Cardiac muscle cell (in vitro differentiated cells and primary cell): ENCODE data around the gene ARL15. TPM values are rescaled to one million over a fixed set of nuclear protein-coding genes. Genes with fewer than 3 reads are reported as not detected.

Source experiments
- DNase-seq, 2 donors: peaks; one replicate each; pipeline versions ENCODE4 v3.0.0 to v3.0.0-alpha.2; 2010 to 2017; ENCODE audit warnings: low read depth in 1 of 2, low spot score in 1 of 2
- H3K27ac ChIP-seq: fragments of 200-600 bp; sonication (generic); 2 replicates; pipeline ENCODE4 v1.5.1; 2016
- H3K27me3 ChIP-seq: fragments of 200-600 bp; sonication (generic); 2 replicates; pipeline ENCODE4 v1.6.0; 2016; ENCODE audit warnings: control low read depth
- H3K36me3 ChIP-seq: fragments of 200-600 bp; sonication (generic); 2 replicates; pipeline ENCODE4 v1.5.1; 2016; ENCODE audit warnings: control low read depth
- H3K4me1 ChIP-seq: fragments of 200-600 bp; sonication (generic); 2 replicates; pipeline ENCODE4 v1.8.1; 2017; ENCODE audit warnings: low read depth, mild to moderate bottlenecking, mixed run types
- H3K4me3 ChIP-seq: fragments of 200-600 bp; sonication (generic); 2 replicates; pipeline ENCODE4 v1.5.1; 2016; ENCODE audit warnings: mild to moderate bottlenecking
- H3K9me3 ChIP-seq: fragments of 200-600 bp; sonication (generic); 2 replicates; pipeline ENCODE4 v1.5.1; 2017; ENCODE audit warnings: low read depth, mild to moderate bottlenecking, control low read depth
- polyA plus RNA-seq: library from polyadenylated mRNA; unstranded; fragments of >200 nt; fragmentation: Nextera tagmentation; extraction: Ambion mirVana; gene quantifications from 2 replicates; pipeline ENCODE4 v1.2.1, GENCODE V29; 2016
- total RNA-seq: library from RNA; depleted of rRNA; stranded (reverse); fragments of >200 nt; gene quantifications from 2 replicates; pipeline ENCODE4 v1.2.3, GENCODE V29; 2016
- TF ChIP-seq, protein P1 (sequence below): IDR thresholded peaks from 2 replicates; pipeline ENCODE4 v1.5.1; 2012; ENCODE audit warnings: low read depth, mild to moderate bottlenecking, low read length

ARL15 gene
- total and polyA plus RNA-seq, 2 experiments from 2014 or later = 23.2 to 27.4 TPM

DNA sequence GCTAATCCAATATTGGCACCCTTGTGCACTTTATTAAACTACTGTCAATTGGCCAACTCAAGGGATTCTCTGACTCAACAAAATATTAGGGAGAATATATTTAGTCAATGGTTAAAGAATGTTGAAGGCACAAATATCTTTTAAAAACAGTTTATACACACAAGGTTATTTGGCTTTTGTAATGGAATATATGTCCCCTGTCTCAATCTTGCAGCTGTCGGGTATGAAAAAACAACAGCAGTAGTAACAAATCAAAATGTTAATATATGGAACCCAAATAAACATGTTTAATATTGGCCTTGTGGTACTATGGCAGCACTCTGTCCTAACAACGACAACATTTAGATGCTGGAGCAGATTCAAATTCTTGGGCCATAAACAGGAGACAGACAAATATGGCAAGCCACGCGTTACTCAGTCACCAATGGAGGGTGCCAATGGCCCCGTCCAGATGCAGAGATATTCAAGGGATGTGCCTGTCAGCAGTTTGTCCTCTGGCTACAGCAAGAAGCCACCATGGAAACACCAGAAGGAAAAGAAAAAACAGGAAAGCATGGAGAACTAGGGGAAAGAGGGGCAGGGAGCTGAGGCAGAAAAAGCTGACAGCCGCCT is 408.0 kb downstream of the ARL15 start:
- no peak for DNase-seq
- Histone ChIP-seq H3K36me3 (no peaks in the 10 kb centered on the region), H3K9me3 (no peaks in the 10 kb centered on the region), H3K27me3 (no peaks in the 10 kb centered on the region), H3K4me1 (peaks cover 6% of the 10 kb centered on the region), H3K27ac (no peak overlapping the region), H3K4me3 (no peak overlapping the region)
- TF ChIP-seq, protein P1, sequence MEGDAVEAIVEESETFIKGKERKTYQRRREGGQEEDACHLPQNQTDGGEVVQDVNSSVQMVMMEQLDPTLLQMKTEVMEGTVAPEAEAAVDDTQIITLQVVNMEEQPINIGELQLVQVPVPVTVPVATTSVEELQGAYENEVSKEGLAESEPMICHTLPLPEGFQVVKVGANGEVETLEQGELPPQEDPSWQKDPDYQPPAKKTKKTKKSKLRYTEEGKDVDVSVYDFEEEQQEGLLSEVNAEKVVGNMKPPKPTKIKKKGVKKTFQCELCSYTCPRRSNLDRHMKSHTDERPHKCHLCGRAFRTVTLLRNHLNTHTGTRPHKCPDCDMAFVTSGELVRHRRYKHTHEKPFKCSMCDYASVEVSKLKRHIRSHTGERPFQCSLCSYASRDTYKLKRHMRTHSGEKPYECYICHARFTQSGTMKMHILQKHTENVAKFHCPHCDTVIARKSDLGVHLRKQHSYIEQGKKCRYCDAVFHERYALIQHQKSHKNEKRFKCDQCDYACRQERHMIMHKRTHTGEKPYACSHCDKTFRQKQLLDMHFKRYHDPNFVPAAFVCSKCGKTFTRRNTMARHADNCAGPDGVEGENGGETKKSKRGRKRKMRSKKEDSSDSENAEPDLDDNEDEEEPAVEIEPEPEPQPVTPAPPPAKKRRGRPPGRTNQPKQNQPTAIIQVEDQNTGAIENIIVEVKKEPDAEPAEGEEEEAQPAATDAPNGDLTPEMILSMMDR = no peak

DNA sequence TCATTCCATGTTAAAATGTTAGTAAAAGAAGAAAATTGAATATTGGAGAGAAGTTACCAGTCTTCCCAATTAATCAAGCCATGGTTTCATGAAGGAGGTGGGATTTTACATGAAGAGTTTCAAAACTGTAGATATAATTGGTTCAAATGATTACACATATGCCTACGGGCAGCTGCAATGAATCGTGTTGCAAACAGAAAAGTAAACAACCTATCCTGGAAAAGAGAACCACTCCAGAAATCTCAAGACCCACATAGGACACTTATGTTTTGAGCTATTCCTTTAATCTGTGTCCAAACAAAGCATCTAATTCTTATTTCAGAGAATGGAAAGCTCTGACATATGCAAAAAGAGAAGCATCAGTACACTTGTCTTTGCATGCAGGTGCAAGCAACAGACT is 409.7 kb downstream of the ARL15 start:
- H3K4me1 ChIP-seq = peaks cover 6% of the 10 kb centered on the region
- TF ChIP-seq, protein P1 = no peak
- no peaks in the 10 kb centered on the region for H3K27me3 ChIP-seq
- no peaks in the 10 kb centered on the region for H3K9me3 ChIP-seq
- DNase-seq = no peak
- H3K4me3 ChIP-seq = no peak overlapping the region
- H3K36me3 ChIP-seq = no peaks in the 10 kb centered on the region
- H3K27ac ChIP-seq = no peak overlapping the region

DNA sequence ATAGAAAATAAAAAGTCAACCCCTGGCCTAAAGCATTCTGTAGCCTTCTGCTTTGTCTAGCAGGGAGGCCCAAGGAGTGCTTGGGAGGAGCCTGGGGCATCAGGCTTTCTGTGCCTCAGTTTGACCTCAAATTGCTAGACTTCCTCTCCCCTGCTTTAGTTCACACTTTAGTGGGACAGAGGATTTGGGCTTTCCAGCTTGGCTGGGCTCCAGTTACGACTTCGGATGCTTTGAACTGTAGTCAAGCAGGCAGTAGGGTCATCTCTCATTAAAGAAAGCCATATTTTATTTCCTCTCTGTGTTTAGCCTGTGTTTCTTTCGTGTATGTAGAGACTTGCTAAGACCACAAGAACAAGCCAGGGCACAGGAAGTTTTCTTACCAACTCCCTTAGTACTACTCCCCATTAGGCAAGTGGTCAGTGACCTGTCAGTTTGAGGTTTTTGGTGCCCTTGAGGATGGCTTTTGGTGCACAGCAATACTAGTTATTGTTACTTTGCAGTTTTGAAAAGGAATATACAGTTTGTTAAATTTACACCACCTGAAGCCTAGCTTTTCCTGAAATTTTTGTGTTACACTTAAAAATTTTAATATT is 415.2 kb downstream of the ARL15 start:
- Histone ChIP-seq H3K9me3 (no peaks in the 10 kb centered on the region), H3K4me1 (peaks cover 8% of the 10 kb centered on the region), H3K4me3 (no peak overlapping the region), H3K27me3 (no peaks in the 10 kb centered on the region), H3K27ac (no peak overlapping the region), H3K36me3 (no peaks in the 10 kb centered on the region)
- TF ChIP-seq, protein P1 = no peak
- no peak for DNase-seq

DNA sequence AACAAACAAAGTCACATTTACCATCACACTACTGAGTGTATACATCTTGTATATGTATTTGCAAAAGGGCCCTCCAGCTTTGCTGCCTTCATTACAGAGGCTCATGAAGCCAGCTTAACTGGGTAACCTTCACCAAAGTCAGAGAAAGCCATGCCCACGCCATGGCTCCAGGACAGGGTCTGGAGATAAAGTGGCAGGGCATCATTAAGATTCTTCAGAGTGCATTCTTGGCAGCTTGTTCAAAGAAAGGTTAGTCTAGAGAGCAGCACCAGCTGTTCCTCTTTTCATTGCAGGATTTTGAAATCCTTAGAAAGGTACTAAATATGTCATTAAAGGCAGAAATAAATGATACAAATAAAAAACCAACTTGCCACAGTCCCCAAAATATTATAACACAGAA is 416.7 kb downstream of the ARL15 start:
- Histone ChIP-seq H3K36me3 (no peaks in the 10 kb centered on the region), H3K4me3 (no peak overlapping the region), H3K4me1 (peaks cover 8% of the 10 kb centered on the region), H3K27ac (no peak overlapping the region), H3K9me3 (no peaks in the 10 kb centered on the region), H3K27me3 (no peaks in the 10 kb centered on the region)
- TF ChIP-seq, protein P1 = no peak
- DNase-seq = no peak

DNA sequence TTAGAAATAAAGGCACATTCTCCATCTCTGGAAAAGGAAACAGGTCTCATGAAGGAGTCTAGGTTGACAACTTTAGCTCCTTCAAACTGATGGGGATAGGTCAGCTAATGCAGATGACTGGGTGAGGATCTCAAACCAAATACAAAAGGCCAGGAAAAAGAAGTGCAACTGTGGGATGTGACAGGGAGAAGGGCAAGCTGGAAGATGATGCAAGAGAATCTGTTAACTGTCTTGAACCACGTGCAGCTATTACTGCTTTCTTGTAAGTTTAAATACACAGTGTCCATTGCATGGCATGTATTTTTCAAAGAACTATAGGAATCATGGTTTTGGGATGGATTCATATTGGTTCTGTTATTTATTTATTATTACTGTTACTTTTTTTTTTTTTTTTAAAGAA is 418.1 kb downstream of the ARL15 start:
- Histone ChIP-seq H3K27me3 (no peaks in the 10 kb centered on the region), H3K9me3 (no peaks in the 10 kb centered on the region), H3K36me3 (no peaks in the 10 kb centered on the region), H3K27ac (no peak overlapping the region), H3K4me3 (no peak overlapping the region), H3K4me1 (peaks cover 8% of the 10 kb centered on the region)
- no peak for DNase-seq
- TF ChIP-seq, protein P1 = no peak
